Measurements from ENCODE around the gene L3HYPDH.

Gene L3HYPDH

GRCh38 chr14:59483819-59484638 is at the start of gene L3HYPDH, which contains the start of gene JKAMP:
Gene L3HYPDH (minus strand): TSS chr14:59484408. CDS start chr14:59484316, 92 bp downstream.
Gene JKAMP (plus strand): TSS chr14:59484517. CDS start chr14:59484590, 73 bp downstream.
- DNase-seq = peak; percentile 99

GRCh38 chr14:59532419-59532818 is 48.2 kb upstream of the L3HYPDH start:
- peak; percentile 44 for DNase-seq

GRCh38 chr14:59530349-59530748 is 46.1 kb upstream of the L3HYPDH start:
- DNase-seq = no peak

GRCh38 chr14:59529189-59529588 is 45.0 kb upstream of the L3HYPDH start:
- DNase-seq = no peak

- DNase-seq = no peak
Measured at GRCh38 chr14:59520224-59520623, 36.0 kb upstream of the L3HYPDH start.

- DNase-seq = peak; percentile 53
Measured at GRCh38 chr14:59511916-59512575, 27.8 kb upstream of the L3HYPDH start.

- DNase-seq = no peak
Measured at GRCh38 chr14:59510966-59511365, 26.8 kb upstream of the L3HYPDH start.

GRCh38 chr14:59510001-59510400 is 25.8 kb upstream of the L3HYPDH start:
- DNase-seq = no peak

GRCh38 chr14:59509101-59509500 is 24.9 kb upstream of the L3HYPDH start:
- no peak for DNase-seq

GRCh38 chr14:59507752-59508103 is 23.5 kb upstream of the L3HYPDH start:
- no peak for DNase-seq

- peak; percentile 88 for DNase-seq
Measured at GRCh38 chr14:59507063-59507751, 23.0 kb upstream of the L3HYPDH start.

GRCh38 chr14:59503256-59503655 is 19.0 kb upstream of the L3HYPDH start:
- no peak for DNase-seq

- no peak for DNase-seq
Measured at GRCh38 chr14:59500732-59501131, 16.5 kb upstream of the L3HYPDH start.

GRCh38 chr14:59492384-59492783 is 8.2 kb upstream of the L3HYPDH start:
- no peak for DNase-seq

- no peak for DNase-seq
Measured at GRCh38 chr14:59490756-59491155, 6.5 kb upstream of the L3HYPDH start.

- DNase-seq = no peak
Measured at GRCh38 chr14:59484639-59485175, 499 bp upstream of the L3HYPDH start.

GRCh38 chr14:59483363-59483762 is 845 bp downstream of the L3HYPDH start:
- DNase-seq = peak; percentile 22

- DNase-seq = peak; percentile 69
Measured at GRCh38 chr14:59482541-59483331, 1.5 kb downstream of the L3HYPDH start.

- DNase-seq = no peak
Measured at GRCh38 chr14:59481871-59482540, 2.2 kb downstream of the L3HYPDH start.

GRCh38 chr14:59481407-59481806 is 2.8 kb downstream of the L3HYPDH start:
- no peak for DNase-seq

GRCh38 chr14:59480166-59480565 is 4.0 kb downstream of the L3HYPDH start:
- DNase-seq = no peak

GRCh38 chr14:59478540-59478939 is 5.7 kb downstream of the L3HYPDH start:
- no peak for DNase-seq
